DND-41 (cell line): Measurements from ENCODE around the gene SLCO1B1.
"Not testable (repeated sequence)": the region's sequence is repeated elsewhere in the genome, so short reads cannot be mapped to it uniquely, and the experiment has no call there.

Experiments
- ATAC-seq: fragments of 200-7000 bp; cut with Tn5 transposase; 3 replicates; pipeline ENCODE4 v1.9.1; 2021; ENCODE audit warnings: low read depth; ENCODE audit not compliant: insufficient read depth
- DNase-seq: peaks from one replicate; pipeline ENCODE4 v3.0.0-alpha.2; 2020
- H2AFZ ChIP-seq: 2 replicates; pipeline ENCODE4 v1.6.0; 2012; ENCODE audit warnings: low read depth, low read length
- H3K27ac ChIP-seq: 2 replicates; pipeline ENCODE4 v1.5.1; 2012; ENCODE audit warnings: low read length, inconsistent platforms
- H3K27me3 ChIP-seq: fragments of 200-600 bp; sonication (generic); 2 replicates; pipeline ENCODE4 v1.6.0; 2012; ENCODE audit warnings: low read length, mild to moderate bottlenecking, inconsistent platforms; ENCODE audit not compliant: insufficient read depth, poor library complexity
- H3K36me3 ChIP-seq: 2 replicates; pipeline ENCODE4 v1.5.1; 2012; ENCODE audit warnings: low read length, inconsistent platforms; ENCODE audit not compliant: insufficient read depth
- H3K4me1 ChIP-seq: 2 replicates; pipeline ENCODE4 v1.5.1; 2012; ENCODE audit warnings: mild to moderate bottlenecking, low read length; ENCODE audit not compliant: insufficient read depth
- H3K4me2 ChIP-seq: 2 replicates; pipeline ENCODE4 v1.6.0; 2012; ENCODE audit warnings: mild to moderate bottlenecking, moderate library complexity, low read length, inconsistent platforms; ENCODE audit not compliant: insufficient read depth
- H3K4me3 ChIP-seq, 2 experiments: fragments of 200-600 bp in 1 of 2; shearing (Covaris generic) in 1 of 2; 2 replicates each; pipeline ENCODE4 v1.5.1; 2012 to 2016; ENCODE audit warnings: inconsistent platforms in 2 of 2, low read length in 2 of 2, mild to moderate bottlenecking in 2 of 2, low read depth in 1 of 2, moderate library complexity in 1 of 2
- H3K79me2 ChIP-seq: 2 replicates; pipeline ENCODE4 v1.6.0; 2012; ENCODE audit warnings: low read length, inconsistent platforms; ENCODE audit not compliant: insufficient read depth
- H3K9ac ChIP-seq: 2 replicates; pipeline ENCODE4 v1.6.0; 2012; ENCODE audit warnings: low read depth, mild to moderate bottlenecking, inconsistent platforms, low read length, moderate library complexity
- H3K9me3 ChIP-seq: 2 replicates; pipeline ENCODE4 v1.5.1; 2012; ENCODE audit warnings: low read length, moderate library complexity, mild to moderate bottlenecking, inconsistent platforms; ENCODE audit not compliant: insufficient read depth, severe bottlenecking
- H4K20me1 ChIP-seq: 2 replicates; pipeline ENCODE4 v1.6.0; 2012; ENCODE audit warnings: low read length; ENCODE audit not compliant: insufficient read depth
- CTCF ChIP-seq: IDR thresholded peaks from 2 replicates; pipeline ENCODE4 v1.5.1; 2012; ENCODE audit warnings: borderline replicate concordance, low read length, moderate library complexity, mild to moderate bottlenecking; ENCODE audit not compliant: poor library complexity, severe bottlenecking; ENCODE audit errors: extremely low read depth
- EZH2 ChIP-seq: IDR thresholded peaks from 3 replicates; pipeline ENCODE4 v1.6.1; 2012; ENCODE audit warnings: borderline replicate concordance, low read depth, mild to moderate bottlenecking, moderate library complexity, low read length, inconsistent platforms; ENCODE audit not compliant: severe bottlenecking

Gene SLCO1B1

GRCh38 chr12:21172079-21172478 is 41.1 kb downstream of the SLCO1B1 start:
- Histone ChIP-seq H4K20me1 (no peaks in the 10 kb centered on the region), H3K9ac (no peak overlapping the region), H3K4me2 (no peak overlapping the region), H3K9me3 (no peaks in the 10 kb centered on the region), H3K4me3 (no peak overlapping the region), H3K4me1 (no peaks in the 10 kb centered on the region), H3K36me3 (no peaks in the 10 kb centered on the region), H2AFZ (no peak overlapping the region), H3K27ac (no peak overlapping the region), H3K27me3 (no peaks in the 10 kb centered on the region), H3K79me2 (no peaks in the 10 kb centered on the region)
- TF ChIP-seq EZH2 (no peak), CTCF (no peak)
- DNase-seq (no peak), ATAC-seq (no peak)

- Histone ChIP-seq H3K27ac (no peak overlapping the region), H3K79me2 (no peaks in the 10 kb centered on the region), H3K9me3 (no peaks in the 10 kb centered on the region), H3K4me1 (no peaks in the 10 kb centered on the region), H3K4me3 (no peak overlapping the region), H2AFZ (no peak overlapping the region), H3K4me2 (no peak overlapping the region), H3K27me3 (no peaks in the 10 kb centered on the region), H3K9ac (no peak overlapping the region), H4K20me1 (no peaks in the 10 kb centered on the region), H3K36me3 (no peaks in the 10 kb centered on the region)
- ATAC-seq (no peak), DNase-seq (no peak)
- TF ChIP-seq CTCF (no peak), EZH2 (no peak)
Observed at GRCh38 chr12:21183721-21184275, 52.8 kb downstream of the SLCO1B1 start.

GRCh38 chr12:21190016-21190415 is 59.0 kb downstream of the SLCO1B1 start:
- Histone ChIP-seq H3K36me3 (no peaks in the 10 kb centered on the region), H2AFZ (no peak overlapping the region), H3K4me2 (no peak overlapping the region), H3K4me1 (no peaks in the 10 kb centered on the region), H3K79me2 (no peaks in the 10 kb centered on the region), H4K20me1 (no peaks in the 10 kb centered on the region), H3K9me3 (no peaks in the 10 kb centered on the region), H3K27me3 (no peaks in the 10 kb centered on the region), H3K9ac (no peak overlapping the region), H3K27ac (no peak overlapping the region), H3K4me3 (no peak overlapping the region)
- ATAC-seq (no peak), DNase-seq (no peak)
- TF ChIP-seq CTCF: no peak
- no peak for TF ChIP-seq EZH2

- H4K20me1 ChIP-seq, H3K4me3 ChIP-seq, H3K36me3 ChIP-seq, H2AFZ ChIP-seq, H3K79me2 ChIP-seq, H3K4me2 ChIP-seq, H3K9ac ChIP-seq, H3K4me1 ChIP-seq, H3K27me3 ChIP-seq, H3K27ac ChIP-seq, H3K9me3 ChIP-seq, ATAC-seq, DNase-seq: not testable (repeated sequence)
Observed at GRCh38 chr12:21214433-21214832, 83.4 kb downstream of the SLCO1B1 start.
